WTC11 (cell line): ENCODE results near the gene FGF22. TPM values are rescaled to one million over a fixed set of nuclear protein-coding genes. Genes with fewer than 3 reads are reported as not detected.
A peak's percentile ranks its signal among the peaks of the same experiment; 100 is the strongest.

Experiments
- ATAC-seq: fragments of 200-7000 bp; cut with Tn5 transposase; 2 replicates; pipeline ENCODE4 v1.10.0; 2021; ENCODE audit warnings: mild to moderate bottlenecking, moderate library complexity
- CTCF ChIA-PET: fragments of 300-600 bp; sonication (Branson Sonifier 250); formaldehyde crosslinking; loops from one replicate; lab custom pipeline; 2021; ENCODE audit warnings: antibody characterized with exemption; lab: Charles Lee
- POLR2A ChIA-PET: fragments of 350-600 bp; sonication (Branson Sonifier 250); formaldehyde crosslinking; loops from one replicate; lab custom pipeline; 2021; ENCODE audit warnings: antibody characterized with exemption; lab: Charles Lee
- DNase-seq: peaks from one replicate; pipeline ENCODE4 v3.0.0; 2021; ENCODE audit warnings: low spot score
- H3K27ac Mint-ChIP-seq: 2 replicates; pipeline ENCODE4 v1.8.0; 2021; ENCODE audit warnings: mixed read lengths
- H3K27me3 Mint-ChIP-seq: 2 replicates; pipeline ENCODE4 v1.8.0; 2021; ENCODE audit warnings: low read depth, mild to moderate bottlenecking, moderate library complexity, mixed read lengths
- H3K36me3 Mint-ChIP-seq: 2 replicates; pipeline ENCODE4 v1.8.0; 2021; ENCODE audit warnings: mixed read lengths
- H3K4me1 Mint-ChIP-seq: 2 replicates; pipeline ENCODE4 v1.8.0; 2022; ENCODE audit warnings: mixed read lengths
- H3K4me3 Mint-ChIP-seq: 2 replicates; pipeline ENCODE4 v1.8.0; 2021; ENCODE audit warnings: mild to moderate bottlenecking, moderate library complexity, mixed read lengths
- H3K9me3 Mint-ChIP-seq: 2 replicates; pipeline ENCODE4 v1.8.0; 2021; ENCODE audit warnings: mixed read lengths
- ARID4B ChIP-seq: sonication (generic); formaldehyde crosslinking; IDR thresholded peaks from 2 replicates; pipeline ENCODE4 v1.8.0; 2023; ENCODE audit warnings: missing genetic modification reagents, mild to moderate bottlenecking, borderline replicate concordance
- ATF3 ChIP-seq: sonication (generic); formaldehyde crosslinking; conservative IDR thresholded peaks from 2 replicates; pipeline ENCODE4 v1.8.1; 2022; ENCODE audit warnings: mild to moderate bottlenecking, missing genetic modification reagents
- ESRRA ChIP-seq: sonication (generic); formaldehyde crosslinking; IDR thresholded peaks from 2 replicates; pipeline ENCODE4 v1.8.1; 2022; ENCODE audit warnings: mild to moderate bottlenecking, missing genetic modification reagents, borderline replicate concordance
- GABPB1 ChIP-seq: sonication (generic); formaldehyde crosslinking; IDR thresholded peaks from 2 replicates; pipeline ENCODE4 v1.8.1; 2023; ENCODE audit warnings: mild to moderate bottlenecking, missing genetic modification reagents
- IRF2 ChIP-seq: sonication (generic); formaldehyde crosslinking; IDR thresholded peaks from 2 replicates; pipeline ENCODE4 v1.8.0; 2022; ENCODE audit warnings: low read depth, missing genetic modification reagents, borderline replicate concordance
- KAT7 ChIP-seq: sonication (generic); formaldehyde crosslinking; IDR thresholded peaks from 2 replicates; pipeline ENCODE4 v1.8.1; 2023; ENCODE audit warnings: missing genetic modification reagents, mild to moderate bottlenecking, borderline replicate concordance
- MYBL2 ChIP-seq: sonication (generic); formaldehyde crosslinking; IDR thresholded peaks from 2 replicates; pipeline ENCODE4 v1.8.1; 2023; ENCODE audit warnings: mild to moderate bottlenecking, moderate library complexity, missing genetic modification reagents
- NFYB ChIP-seq: sonication (generic); formaldehyde crosslinking; conservative IDR thresholded peaks from 2 replicates; pipeline ENCODE4 v1.8.0; 2022; ENCODE audit warnings: low read depth, missing genetic modification reagents
- NR1H2 ChIP-seq: sonication (generic); formaldehyde crosslinking; IDR thresholded peaks from 2 replicates; pipeline ENCODE4 v1.9.0; 2021; ENCODE audit warnings: mild to moderate bottlenecking, moderate library complexity, missing genetic modification reagents
- NR3C1 ChIP-seq: sonication (generic); formaldehyde crosslinking; conservative IDR thresholded peaks from 2 replicates; pipeline ENCODE4 v1.8.1; 2023; ENCODE audit warnings: low read depth, mild to moderate bottlenecking, missing genetic modification reagents
- PRDM15 ChIP-seq: sonication (generic); formaldehyde crosslinking; IDR thresholded peaks from 2 replicates; pipeline ENCODE4 v1.8.0; 2022; ENCODE audit warnings: missing genetic modification reagents
- SMAD3 ChIP-seq: sonication (generic); formaldehyde crosslinking; IDR thresholded peaks from 2 replicates; pipeline ENCODE4 v1.8.0; 2022; ENCODE audit warnings: missing genetic modification reagents, mild to moderate bottlenecking, borderline replicate concordance
- USF1 ChIP-seq: sonication (generic); formaldehyde crosslinking; IDR thresholded peaks from 2 replicates; pipeline ENCODE4 v1.8.0; 2022; ENCODE audit warnings: mild to moderate bottlenecking, missing genetic modification reagents
- ZNF138 ChIP-seq: sonication (generic); formaldehyde crosslinking; conservative IDR thresholded peaks from 2 replicates; pipeline ENCODE4 v1.8.1; 2022; ENCODE audit warnings: mild to moderate bottlenecking, moderate library complexity, missing genetic modification reagents
- ZNF317 ChIP-seq: sonication (generic); formaldehyde crosslinking; IDR thresholded peaks from 2 replicates; pipeline ENCODE4 v1.8.1; 2023; ENCODE audit warnings: low read depth, mild to moderate bottlenecking, moderate library complexity, missing genetic modification reagents, borderline replicate concordance
- ZNF416 ChIP-seq: fragments of 250-450 bp; sonication (Bioruptor Pico); IDR thresholded peaks from 2 replicates; pipeline ENCODE4 v1.9.0; 2021; ENCODE audit warnings: mild to moderate bottlenecking, inconsistent platforms
- total RNA-seq: library from RNA; stranded (reverse); gene quantifications from 3 replicates; pipeline ENCODE4 v1.2.3, GENCODE V29; 2021

FGF22 gene
- total RNA-seq, 1 experiment from 2014 or later, result 1.6 TPM

- TF ChIP-seq ATF3 (CRISPR knock-in tag) (no peak), ARID4B (CRISPR knock-in tag) (no peak), SMAD3 (CRISPR knock-in tag) (no peak)
These were observed 6.5 kb upstream of the FGF22 start, which contains the start of gene POLRMT (continued) for GRCh38 chr19:633068-633785.

GRCh38 chr19:633786-634639 lies 5.7 kb upstream of the FGF22 start:
- ATAC-seq (no peak), DNase-seq (no peak)
- CTCF ChIA-PET, result interaction anchor here (0.7 to 1.2 kb wide), 5 partner anchors 18 to 108 kb away, joined by 3 to 5 read pairs (median 3); no protein-coding TSS in a partner anchor
- POLR2A ChIA-PET, result interaction anchor here (0.7 kb wide), 2 partner anchors 386 to 437 kb away, joined by 4 to 5 read pairs; no protein-coding TSS in a partner anchor
- Mint-ChIP-seq H3K4me3 (peak overlapping the region; percentile 87), H3K36me3 (peaks cover 12% of the 10 kb centered on the region), H3K4me1 (peaks cover 13% of the 10 kb centered on the region), H3K27me3 (peaks cover 21% of the 10 kb centered on the region), H3K9me3 (peaks cover 4% of the 10 kb centered on the region; the same call in 1 of the 2 replicates), H3K27ac (peak overlapping the region; percentile 60)
- TF ChIP-seq NFYB (CRISPR knock-in tag) (no peak), USF1 (CRISPR knock-in tag) (no peak), MYBL2 (CRISPR knock-in tag) (no peak), GABPB1 (CRISPR knock-in tag) (no peak), ZNF416 (CRISPR knock-in tag) (no peak), PRDM15 (CRISPR knock-in tag) (no peak), NR3C1 (CRISPR knock-in tag) (no peak), NR1H2 (CRISPR knock-in tag) (no peak), ESRRA (no peak), IRF2 (CRISPR knock-in tag) (no peak), ZNF138 (CRISPR knock-in tag) (no peak), ZNF317 (no peak), KAT7 (CRISPR knock-in tag) (no peak)
